NT2/D1 (cell line): ENCODE data around the gene RCCD1.

Source experiments
- SUZ12 ChIP-seq: IDR thresholded peaks from 2 replicates; pipeline ENCODE4 v1.6.1; 2011; ENCODE audit not compliant: insufficient read length, insufficient read depth; ENCODE audit errors: extremely low read depth
- YY1 ChIP-seq: IDR thresholded peaks from 2 replicates; pipeline ENCODE4 v1.6.1; 2011; ENCODE audit not compliant: insufficient read length, insufficient read depth
- ZNF274 ChIP-seq: IDR thresholded peaks from 2 replicates; pipeline ENCODE4 v1.6.1; 2011; ENCODE audit warnings: mild to moderate bottlenecking, low read depth, low read length

DNA sequence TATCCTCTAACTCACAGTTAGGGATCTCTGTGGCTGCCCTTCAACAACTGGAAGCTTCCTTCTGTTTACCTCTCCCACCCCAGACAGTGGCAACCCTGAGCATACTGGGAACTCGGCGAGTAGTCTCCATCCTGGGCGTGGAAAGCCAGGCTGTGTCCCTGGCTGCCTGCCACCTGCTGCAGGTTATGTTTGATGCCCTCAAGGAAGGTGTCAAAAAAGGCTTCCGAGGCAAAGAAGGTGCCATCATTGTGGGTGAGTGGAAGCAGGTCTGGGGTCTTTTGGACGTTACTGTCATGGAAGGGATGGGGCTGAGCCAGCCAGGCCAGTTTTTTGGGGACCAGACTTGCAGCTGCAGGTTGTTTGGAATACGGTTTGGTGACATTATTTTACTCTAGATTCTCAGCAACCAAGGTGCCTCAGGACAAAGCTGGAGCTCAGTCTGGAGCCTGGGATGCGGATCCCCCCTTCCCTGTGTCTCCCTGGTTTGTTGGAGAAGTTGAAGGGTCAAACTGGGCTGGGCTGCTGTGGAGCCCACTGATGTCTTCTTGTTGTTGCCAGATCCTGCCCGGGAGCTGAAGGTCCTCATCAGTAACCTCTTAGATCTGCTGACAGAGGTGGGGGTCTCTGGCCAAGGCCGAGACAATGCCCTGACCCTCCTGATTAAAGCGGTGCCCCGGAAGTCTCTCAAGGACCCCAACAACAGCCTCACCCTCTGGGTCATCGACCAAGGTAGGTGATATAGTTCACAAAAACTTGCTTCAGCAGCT, 12.1 kb upstream of the RCCD1 start:
- TF ChIP-seq ZNF274 (no peak), YY1 (no peak), SUZ12 (no peak)
